PC-3 (cell line): ENCODE data around the gene SLC22A17.

Experiments used
- CTCF ChIP-seq: fragments of 300-600 bp; sonication (generic); conservative IDR thresholded peaks from 2 replicates; pipeline ENCODE4 v1.5.1; 2017; ENCODE audit warnings: antibody characterized with exemption, low read depth, mild to moderate bottlenecking, low read length
- EZH2 ChIP-seq: fragments of 300-600 bp; sonication (generic); IDR thresholded peaks from one replicate; pipeline ENCODE4 v1.6.1; 2017; ENCODE audit warnings: antibody characterized with exemption, mild to moderate bottlenecking, low read length; ENCODE audit not compliant: unreplicated experiment

GRCh38 chr14:23354990-23355389, 2.3 kb upstream of the SLC22A17 start:
- TF ChIP-seq CTCF: no peak
- no peak for TF ChIP-seq EZH2
